SK-MEL-5 (cell line): ENCODE results near the gene GRB14. TPM values are rescaled to one million over a fixed set of nuclear protein-coding genes. Genes with fewer than 3 reads are reported as not detected.
"Not testable (repeated sequence)": the region's sequence is repeated elsewhere in the genome, so short reads cannot be mapped to it uniquely, and the experiment has no call there.

Source experiments
- DNase-seq: peaks from one replicate; pipeline ENCODE4 v3.0.0-alpha.2; 2016; ENCODE audit warnings: low read depth, low spot score
- in situ Hi-C: cut with HindIII; loops from 2 replicates; pipeline ENCODE4 v1.10.0; 2016; ENCODE audit warnings: low sequenced_read_pairs, high pct_unique_total_duplicates, low pct_unique_long_range_greater_than_20kb
- polyA plus RNA-seq, 2 experiments: library from polyadenylated mRNA; depleted of rRNA; stranded (reverse); fragments of >200 nt; gene quantifications; 2 replicates each; pipeline ENCODE4 v1.2.3, GENCODE V29; 2015
- total RNA-seq: library from RNA; depleted of rRNA; stranded (reverse); fragments of >200 nt; shearing (Covaris generic); gene quantifications from 2 replicates; pipeline ENCODE4 v1.2.3, GENCODE V29; 2014; rRNA removed

Gene GRB14
- 4.1 and 4.5 TPM in 2 replicates for total RNA-seq
- 3.8 and 8.3 TPM in 2 replicates for polyA plus RNA-seq (2015; cell fraction: cytosol; rRNA removed)
- polyA plus RNA-seq (2015; cell fraction: nucleus; rRNA removed): 30.5 and 36.3 TPM in 2 replicates

- in situ Hi-C loops: no loop called here
- DNase-seq: peak; percentile 62
These were observed at the start of gene GRB14 for GRCh38 chr2:164620873-164621763. Gene GRB14, minus strand, starts transcription at chr2:164621482. Its CDS starts 173 bp downstream, at chr2:164621309.

- no peak for DNase-seq
- in situ Hi-C loops: loop anchor here (25.0 kb wide), 1 partner anchor 1507 kb away; no protein-coding TSS in a partner anchor
These were observed 48.0 kb upstream of the GRB14 start for GRCh38 chr2:164669291-164669690.

- no peak for DNase-seq
- in situ Hi-C loops: loop anchor here (25.0 kb wide), 1 partner anchor 1505 kb away; no protein-coding TSS in a partner anchor
These were observed 46.3 kb upstream of the GRB14 start for GRCh38 chr2:164667566-164667965.

DNA sequence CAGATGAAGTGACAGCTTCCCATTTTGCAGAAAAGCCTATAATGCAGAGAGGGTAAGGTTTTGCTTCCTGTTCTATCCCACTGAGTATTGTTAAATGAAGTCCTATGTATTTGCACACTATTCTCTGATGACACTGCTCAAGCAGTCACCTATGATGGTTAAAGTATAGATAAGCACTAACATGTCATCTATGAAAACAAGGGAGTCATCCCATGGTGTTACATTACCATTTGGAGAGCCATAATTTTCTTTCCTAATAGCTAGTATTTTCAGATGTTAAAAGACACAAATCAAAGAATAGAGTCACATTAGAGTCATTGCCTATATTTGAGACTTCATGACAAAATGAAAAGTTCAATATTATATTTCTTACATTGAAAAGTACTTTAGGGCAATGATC is 42.8 kb upstream of the GRB14 start:
- no peak for DNase-seq
- in situ Hi-C loops: loop anchor here (25.0 kb wide), 1 partner anchor 1502 kb away; no protein-coding TSS in a partner anchor

DNA sequence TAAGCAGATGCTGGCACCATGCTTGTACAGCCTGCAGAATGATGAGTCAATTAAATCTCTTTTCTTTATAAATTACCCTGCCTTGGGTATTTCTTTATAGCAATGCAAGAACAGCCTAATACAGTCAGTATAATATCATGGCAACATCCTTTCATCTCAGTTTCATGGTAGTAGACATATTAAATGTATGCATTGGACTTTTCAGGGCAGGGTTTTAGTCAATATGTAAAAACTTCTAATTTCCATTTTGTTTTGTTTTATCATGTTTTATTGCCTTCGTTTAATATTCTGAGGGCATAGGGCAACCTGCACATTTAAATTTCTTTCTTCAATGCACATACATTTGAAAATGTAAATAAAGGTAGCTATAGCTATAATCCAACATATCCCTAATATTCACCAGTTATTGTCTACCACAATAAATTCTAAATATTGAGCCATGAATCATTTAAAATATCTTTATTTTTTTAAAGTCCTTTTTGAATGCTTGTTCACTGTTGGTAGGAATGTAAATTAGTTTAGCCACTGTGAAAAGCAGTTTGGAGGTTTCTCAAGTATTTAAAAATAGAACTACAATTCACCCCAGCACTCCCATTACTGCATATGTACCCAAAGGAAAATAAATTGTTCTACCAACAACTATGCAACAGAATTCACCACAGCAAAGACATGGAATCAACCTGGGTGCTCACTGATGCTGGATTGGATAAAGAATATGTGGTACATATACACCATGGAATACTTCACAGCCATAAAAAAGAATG is 41.8 kb upstream of the GRB14 start:
- in situ Hi-C loops: loop anchor here (25.0 kb wide), 1 partner anchor 1501 kb away; no protein-coding TSS in a partner anchor
- no peak for DNase-seq

GRCh38 chr2:164662066-164662465 is 40.8 kb upstream of the GRB14 start:
- DNase-seq: no peak
- in situ Hi-C loops: loop anchor here (25.0 kb wide), 1 partner anchor 1500 kb away; no protein-coding TSS in a partner anchor

DNA sequence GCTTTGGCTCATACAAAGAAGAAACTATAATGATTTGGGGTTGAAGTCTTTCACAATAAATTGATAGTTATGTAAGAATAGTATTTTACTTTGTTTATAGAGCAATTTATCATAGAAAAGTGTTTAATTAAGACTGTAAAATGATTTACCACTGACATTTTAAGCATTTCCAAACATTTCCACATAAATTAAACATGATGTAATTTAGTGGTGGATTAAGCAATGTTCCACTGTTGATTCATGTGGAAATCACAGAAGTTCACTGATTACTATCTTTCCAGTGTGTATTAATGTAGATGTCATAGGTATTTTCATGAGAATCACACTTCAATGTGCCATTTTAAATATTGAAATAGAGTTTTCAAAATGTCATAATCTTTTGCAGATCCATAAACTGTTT is 40.1 kb upstream of the GRB14 start:
- in situ Hi-C loops: loop anchor here (25.0 kb wide), 1 partner anchor 1499 kb away; no protein-coding TSS in a partner anchor
- DNase-seq: no peak

DNA sequence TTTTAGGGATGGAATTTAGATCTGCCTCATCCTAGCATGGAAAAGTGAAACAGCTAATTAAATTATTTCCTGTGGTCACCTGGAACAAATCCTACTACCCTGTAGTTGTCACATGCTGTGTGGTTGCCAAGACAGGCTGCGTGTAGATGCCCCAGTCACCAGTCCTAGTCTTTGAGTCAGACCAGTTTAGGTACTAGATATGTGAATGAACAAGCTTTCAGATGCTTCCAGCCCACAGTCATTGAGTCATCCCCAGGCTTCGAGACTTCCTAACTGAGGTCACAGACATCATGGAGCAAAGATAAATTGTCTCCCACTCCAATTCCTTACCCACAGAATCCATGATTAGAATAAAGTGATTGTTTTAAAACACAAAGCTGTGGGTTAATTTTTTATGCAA is 35.8 kb upstream of the GRB14 start:
- DNase-seq: peak; percentile 43
- in situ Hi-C loops: loop anchor here (25.0 kb wide), 1 partner anchor 1495 kb away; no protein-coding TSS in a partner anchor

DNA sequence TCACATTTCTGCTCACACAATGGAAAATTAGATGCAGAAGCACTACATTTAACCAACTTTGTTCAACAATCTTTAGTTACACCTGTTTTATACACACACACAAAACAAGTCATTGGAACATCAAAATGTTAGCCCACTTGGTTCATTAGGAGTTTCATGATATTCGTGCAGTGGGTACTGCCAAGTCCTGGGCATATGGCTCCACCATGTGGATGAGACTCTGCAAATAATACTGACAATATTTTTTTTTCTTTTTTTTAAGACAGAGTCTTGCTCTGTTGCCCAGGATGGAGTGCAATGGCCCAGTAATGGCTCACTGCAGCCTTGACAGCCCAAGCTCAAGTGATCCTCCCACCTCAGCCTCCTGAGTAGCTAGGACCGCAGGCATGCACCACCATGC is 34.5 kb upstream of the GRB14 start:
- in situ Hi-C loops: loop anchor here (25.0 kb wide), 1 partner anchor 1493 kb away; no protein-coding TSS in a partner anchor
- DNase-seq: peak; percentile 61

- in situ Hi-C loops: loop anchor here (25.0 kb wide), 1 partner anchor 1493 kb away; no protein-coding TSS in a partner anchor
- no peak for DNase-seq
These were observed 34.1 kb upstream of the GRB14 start for GRCh38 chr2:164655336-164655735.

DNA sequence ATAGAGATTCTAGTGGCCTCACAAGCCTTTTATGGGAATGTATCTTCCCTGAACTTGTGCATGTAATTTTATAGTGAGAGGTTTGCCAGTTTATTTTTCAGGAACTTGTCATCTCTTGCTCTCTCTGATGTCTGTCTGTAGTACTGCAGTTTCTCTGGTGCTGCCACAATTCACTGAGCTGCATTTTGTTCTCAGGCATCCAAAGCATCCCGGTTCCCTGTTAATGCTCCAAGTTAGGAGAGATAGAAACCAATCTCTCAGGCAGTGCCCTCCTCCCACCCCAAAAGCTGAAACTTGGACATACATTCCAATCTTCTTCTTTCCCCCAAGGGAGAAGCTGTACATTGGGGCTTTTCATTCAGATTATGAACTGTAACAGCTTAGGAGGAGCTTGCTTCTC is 30.1 kb upstream of the GRB14 start:
- in situ Hi-C loops: loop anchor here (25.0 kb wide), 1 partner anchor 1489 kb away; no protein-coding TSS in a partner anchor
- DNase-seq: peak; percentile 83

DNA sequence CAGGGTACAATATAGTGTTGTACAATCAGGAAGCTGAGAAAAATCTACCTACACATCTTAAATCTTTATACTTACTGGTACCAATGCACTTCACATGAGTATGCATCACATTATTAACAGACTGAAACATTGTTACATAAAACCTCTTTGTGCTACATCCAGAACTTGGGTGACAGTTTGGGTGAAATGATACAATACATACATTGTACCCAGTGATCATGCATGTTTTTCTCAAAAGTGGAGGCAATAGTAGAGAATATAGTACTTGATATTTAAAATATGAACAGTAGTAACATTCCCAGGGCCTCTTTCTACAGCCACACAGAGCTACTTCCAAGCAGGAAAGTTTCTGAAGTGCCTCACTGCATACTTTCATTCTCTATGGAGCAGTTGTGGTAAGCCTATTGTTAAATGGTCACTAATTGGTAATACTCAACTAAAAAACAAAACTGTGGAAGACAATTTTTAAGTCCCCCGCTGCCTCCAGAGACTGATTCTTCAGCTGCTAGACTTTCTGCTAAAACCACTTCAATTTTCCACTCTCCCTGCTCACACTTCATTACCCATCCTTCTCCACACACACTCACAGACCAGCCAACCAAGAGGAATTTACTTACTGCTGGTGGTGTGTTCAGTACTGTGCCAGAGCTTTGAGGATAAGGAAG is 22.9 kb upstream of the GRB14 start:
- DNase-seq: peak; percentile 72
- in situ Hi-C loops: no loop called here

- in situ Hi-C loops: no loop called here
These were observed 21.8 kb upstream of the GRB14 start for GRCh38 chr2:164642946-164643555.

GRCh38 chr2:164642268-164642667 is 21.0 kb upstream of the GRB14 start:
- in situ Hi-C loops: no loop called here
- no peak for DNase-seq

More at GRCh38 chr2:164642946-164643555, 21.8 kb upstream of the GRB14 start:
- DNase-seq: no peak

GRCh38 chr2:164628319-164628718 is 7.0 kb upstream of the GRB14 start:
- DNase-seq, in situ Hi-C loops: not testable (repeated sequence)

GRCh38 chr2:164625378-164625971 is 4.2 kb upstream of the GRB14 start:
- DNase-seq: no peak
- in situ Hi-C loops: no loop called here
